Ovary (tissue), 9 donors: ENCODE data around the gene PALM2AKAP2. TPM values are rescaled to one million over a fixed set of nuclear protein-coding genes. Genes with fewer than 3 reads are reported as not detected.
A peak's percentile ranks its signal among the peaks of the same experiment; 100 is the strongest.

ENCODE experiments used
- DNase-seq, 5 donors: peaks; one replicate each; pipeline ENCODE4 v3.0.0-alpha.2; 2019 to 2020
- H3K27ac ChIP-seq, 2 donors: fragments of 200-600 bp; one replicate each; pipeline versions ENCODE4 v1.5.1 to v1.8.0; 2019 to 2022
- H3K27me3 ChIP-seq: fragments of 200-600 bp; one replicate; pipeline ENCODE4 v1.8.0; 2022
- H3K36me3 ChIP-seq: fragments of 200-600 bp; sonication (generic); one replicate; pipeline ENCODE4 v1.5.1; 2019
- H3K4me1 ChIP-seq: one replicate; pipeline ENCODE4 v1.8.1; 2013; ENCODE audit warnings: mild to moderate bottlenecking, moderate library complexity; ENCODE audit not compliant: insufficient read depth
- H3K4me3 ChIP-seq: fragments of 200-600 bp; sonication (generic); one replicate; pipeline ENCODE4 v1.5.1; 2017
- H3K9me3 ChIP-seq, 2 donors: fragments of 200-600 bp in 1 of 2; sonication (generic) in 1 of 2; one replicate each; pipeline versions ENCODE4 v1.5.1 to v1.8.1; 2013 to 2019; ENCODE audit warnings: mild to moderate bottlenecking in 1 of 2, moderate library complexity in 1 of 2
- CTCF ChIP-seq, 3 donors: fragments of 450-650 bp in 2 of 3; fragments of 200-600 bp in 1 of 3; IDR thresholded peaks; one replicate each; pipeline versions ENCODE4 v1.5.1 to v1.8.0; 2016 to 2022; ENCODE audit warnings: antibody characterized with exemption in 3 of 3, mild to moderate bottlenecking in 1 of 3
- EP300 ChIP-seq: sonication (generic); formaldehyde crosslinking; IDR thresholded peaks from one replicate; pipeline ENCODE4 v1.6.1; 2017; ENCODE audit warnings: antibody characterized with exemption
- POLR2A ChIP-seq: fragments of 450-650 bp; IDR thresholded peaks from one replicate; pipeline ENCODE4 v1.6.1; 2017; ENCODE audit warnings: antibody characterized with exemption, mild to moderate bottlenecking, moderate library complexity
- WGBS, 3 donors: extraction: QIAGEN DNeasy Blood & Tissue Kit in 1 of 3; methylation state at CpG; one replicate each; pipeline versions ENCODE4 v1.1.5 to v1.1.7; 2013 to 2017; 5-methylcytosine and 5-hydroxymethylcytosine counted together
- intact Hi-C, 4 donors: fragments of 100-400 bp; cut with DNase I; formaldehyde crosslinking; loops; one replicate each; pipeline versions ENCODE4 v1.11.0 to v1.15.1; 2022 to 2023
- polyA plus RNA-seq, 2 donors: library from polyadenylated mRNA; stranded (reverse); fragments of 200-250 nt in 1 of 2; fragments of 350-450 nt in 1 of 2; fragmentation: Illumina TruSeq in 1 of 2; extraction: RNeasy Lipid Tissue Mini Kit (QIAGEN cat#74804) in 1 of 2; gene quantifications; one replicate each; pipeline ENCODE4 v1.2.3, GENCODE V29; 2013 to 2014
- total RNA-seq, 7 donors: library from RNA; depleted of rRNA in 2 of 7; stranded (reverse); fragments of >200 nt in 2 of 7; fragmentation: NEBNext Ultra II Directional in 3 of 7; extraction: Animal tissue kit (Norgen Biotek cat#: 25700) in 3 of 7; gene quantifications; one replicate each; pipeline versions ENCODE4 v1.1.0 to v1.2.4, GENCODE V29; 2016 to 2023
- donor health status: DM: no; HTN: no; CAD: no; lungs with moderate emphysema.
- donor health status: DM: no; HTN: no; CAD: no.
- donor health status: Bipolar disorder and iron deficiency.
- donor health status: DM: yes; HTN: yes; CAD: no.
- donor health status: DM: no; HTN: no; CAD: no.
- donor health status: DM: yes; HTN: yes; CAD: no.

The PALM2AKAP2 gene
- total and polyA plus RNA-seq, 9 donors = 1.7 to 9.6 (median 3.5) TPM

- Histone ChIP-seq H3K27ac (no peak overlapping the region), H3K4me3 (peak overlapping the region; percentile 66), H3K36me3 (no peaks in the 10 kb centered on the region), H3K4me1 (peaks cover 2% of the 10 kb centered on the region), H3K9me3 (no peaks in the 10 kb centered on the region), H3K27me3 (no peaks in the 10 kb centered on the region)
- intact Hi-C loops = no loop called here
- DNase-seq = no peak
- 9 to 12% (median 10%) methylated on average over 5 of the region's 5 CpGs for WGBS, 3 donors
- TF ChIP-seq POLR2A (no peak), EP300 (no peak), CTCF (IDR thresholded peaks at IDR 0.05) (no peak)
These were observed 1.1 kb downstream of the PALM2AKAP2 start for GRCh38 chr9:109781086-109781485.

- Histone ChIP-seq H3K27ac (no peak overlapping the region), H3K9me3 (no peaks in the 10 kb centered on the region), H3K4me3 (peak overlapping the region; percentile 66), H3K4me1 (peaks cover 2% of the 10 kb centered on the region), H3K36me3 (no peaks in the 10 kb centered on the region), H3K27me3 (no peaks in the 10 kb centered on the region)
- WGBS, 3 donors = 23 to 28% (median 28%) methylated on average over 4 of the region's 4 CpGs
- DNase-seq = no peak
- no peak for TF ChIP-seq EP300
- TF ChIP-seq CTCF (IDR thresholded peaks at IDR 0.05) = no peak
- TF ChIP-seq POLR2A = no peak
- intact Hi-C loops = no loop called here
These were observed 1.7 kb downstream of the PALM2AKAP2 start for GRCh38 chr9:109781541-109782197.

- intact Hi-C loops = no loop called here
- H3K27me3 ChIP-seq = no peaks in the 10 kb centered on the region
- H3K4me3 ChIP-seq = no peak overlapping the region
- TF ChIP-seq POLR2A = no peak
- no peak for TF ChIP-seq EP300
- TF ChIP-seq CTCF (IDR thresholded peaks at IDR 0.05) = no peak
- H3K27ac ChIP-seq = no peak overlapping the region
- no peaks in the 10 kb centered on the region for H3K9me3 ChIP-seq
- H3K4me1 ChIP-seq = peaks cover 12% of the 10 kb centered on the region
- H3K36me3 ChIP-seq = no peaks in the 10 kb centered on the region
- DNase-seq = no peak
- WGBS, 3 donors = 87 to 93% (median 89%) methylated on average over 3 of the region's 3 CpGs
These were observed 7.7 kb downstream of the PALM2AKAP2 start for GRCh38 chr9:109787735-109788134.

- no peak for TF ChIP-seq CTCF (IDR thresholded peaks at IDR 0.05)
- no peak for TF ChIP-seq EP300
- TF ChIP-seq POLR2A = no peak
- H3K4me3 ChIP-seq = no peak overlapping the region
- H3K9me3 ChIP-seq = no peaks in the 10 kb centered on the region
- no peak for DNase-seq
- WGBS, 3 donors = 38 to 71% (median 59%) methylated on average over 5 of the region's 5 CpGs
- no peaks in the 10 kb centered on the region for H3K27me3 ChIP-seq
- H3K36me3 ChIP-seq = no peaks in the 10 kb centered on the region
- intact Hi-C loops = no loop called here
- H3K27ac ChIP-seq = no peak overlapping the region
- H3K4me1 ChIP-seq = peaks cover 16% of the 10 kb centered on the region
These were observed 9.6 kb downstream of the PALM2AKAP2 start for GRCh38 chr9:109789556-109789955.
